HepG2 (cell line): ENCODE measurements around the gene HSF4. TPM values are rescaled to one million over a fixed set of nuclear protein-coding genes. Genes with fewer than 3 reads are reported as not detected.
A peak's percentile ranks its signal among the peaks of the same experiment; 100 is the strongest.

Experiments
- ATAC-seq: fragments of 200-7000 bp; cut with Tn5 transposase; 3 replicates; pipeline ENCODE4 v1.9.1; 2020; ENCODE audit warnings: mild to moderate bottlenecking, moderate library complexity
- BruUV-seq: library from RNA; stranded (reverse); fragments of 400-500 nt; replicated peaks from 2 replicates; lab custom pipeline; 2021; lab: Mats Ljungman, UMichigan
- CTCF ChIA-PET: fragments of 300-600 bp; formaldehyde crosslinking; extraction: SDS; loops from one replicate; lab custom pipeline; 2021; ENCODE audit warnings: low total read pairs, inconsistent platforms, low intra/inter-chr PET ratio; lab: Yijun Ruan, JAX
- POLR2A ChIA-PET: fragments of 350-600 bp; sonication (Branson Sonifier 250); formaldehyde crosslinking; loops from one replicate; lab custom pipeline; 2020; ENCODE audit warnings: antibody characterized with exemption, inconsistent platforms; lab: Yijun Ruan, JAX
- DNase-seq: peaks from one replicate; pipeline ENCODE4 v3.0.0-alpha.2; 2015; ENCODE audit warnings: low spot score
- FAIRE-seq: peaks from 3 replicates; lab custom pipeline; 2011; peaks lifted over from hg19 to GRCh38; lab: Jason Lieb, UNC
- H2AFZ ChIP-seq: one replicate; pipeline ENCODE4 v1.6.1; 2011; ENCODE audit warnings: low read length, inconsistent platforms
- H3K27ac ChIP-seq: fragments of 300-600 bp; 3 replicates; pipeline ENCODE4 v1.8.0; 2011; ENCODE audit warnings: mixed run types, mild to moderate bottlenecking, mixed read lengths, low read length, inconsistent platforms; ENCODE audit not compliant: insufficient read depth; ENCODE audit errors: extremely low read length
- H3K27me3 ChIP-seq, 2 experiments: fragments of 200-600 bp in 1 of 2; 2 replicates in 1 of 2; 3 replicates in 1 of 2; pipeline versions ENCODE4 v1.6.0 to v1.8.0; 2011; ENCODE audit warnings: low read length in 2 of 2, mild to moderate bottlenecking in 2 of 2, moderate library complexity in 2 of 2, inconsistent platforms in 1 of 2; ENCODE audit not compliant: insufficient read depth in 2 of 2, control insufficient read depth in 1 of 2
- H3K36me3 ChIP-seq, 2 experiments: fragments of 200-600 bp in 1 of 2; replicated peaks in 1 of 2; 2 replicates in 1 of 2; 3 replicates in 1 of 2; pipeline versions ENCODE4 v1.5.1 to v1.8.0; 2011; ENCODE audit warnings: low read length in 2 of 2, inconsistent platforms in 1 of 2; ENCODE audit not compliant: insufficient read depth in 2 of 2, control insufficient read depth in 1 of 2
- H3K4me1 ChIP-seq: 2 replicates; pipeline ENCODE4 v1.5.1; 2012; ENCODE audit warnings: low read length, inconsistent platforms; ENCODE audit not compliant: insufficient read depth
- H3K4me2 ChIP-seq: 2 replicates; pipeline ENCODE4 v1.6.0; 2011; ENCODE audit warnings: low read depth, low read length, inconsistent platforms
- H3K4me3 ChIP-seq, 3 experiments: fragments of 200-600 bp in 1 of 3; sonication (generic), shearing (Covaris generic) in 1 of 3; replicated peaks in 1 of 3; 2 replicates each; pipeline ENCODE4 v1.5.1; 2011 to 2016; ENCODE audit warnings: low read length in 3 of 3, inconsistent platforms in 2 of 3, low read depth in 2 of 3, mild to moderate bottlenecking in 2 of 3, control low read depth in 1 of 3, mixed read lengths in 1 of 3; ENCODE audit not compliant: insufficient read depth in 1 of 3
- H3K79me2 ChIP-seq: one replicate; pipeline ENCODE4 v1.6.1; 2011; ENCODE audit warnings: low read length, inconsistent platforms; ENCODE audit not compliant: insufficient read depth
- H3K9ac ChIP-seq: 2 replicates; pipeline ENCODE4 v1.6.0; 2011; ENCODE audit warnings: mild to moderate bottlenecking, low read depth, low read length, inconsistent platforms; ENCODE audit not compliant: insufficient read depth
- H3K9me3 ChIP-seq: 2 replicates; pipeline ENCODE4 v1.5.1; 2012; ENCODE audit warnings: mild to moderate bottlenecking, low read length
- H4K20me1 ChIP-seq: 2 replicates; pipeline ENCODE4 v1.6.0; 2011; ENCODE audit warnings: inconsistent platforms, mild to moderate bottlenecking, low read length, moderate library complexity; ENCODE audit not compliant: insufficient read depth
- ATM ChIP-seq: fragments of 450-650 bp; IDR thresholded peaks from 2 replicates; pipeline ENCODE4 v1.7.1; 2017; ENCODE audit warnings: mild to moderate bottlenecking, borderline replicate concordance
- GABPB1 ChIP-seq: IDR thresholded peaks from 2 replicates; pipeline ENCODE4 v1.6.1; 2016; ENCODE audit warnings: mild to moderate bottlenecking, missing genetic modification reagents, moderate library complexity, missing compliant biosample characterization
- HNRNPL ChIP-seq: fragments of 200-400 bp; formaldehyde crosslinking; IDR thresholded peaks from 2 replicates; pipeline ENCODE4 v1.6.1; 2017; ENCODE audit warnings: mild to moderate bottlenecking, low read depth, low read length
- LBX2 ChIP-seq: sonication (generic); formaldehyde crosslinking; IDR thresholded peaks from 2 replicates; pipeline ENCODE4 v1.5.0; 2020; ENCODE audit warnings: missing genetic modification reagents, mild to moderate bottlenecking, borderline replicate concordance
- MYC ChIP-seq: sonication (generic); formaldehyde crosslinking; IDR thresholded peaks from 2 replicates; pipeline ENCODE4 v1.9.0; 2021; ENCODE audit warnings: missing genetic modification reagents, borderline replicate concordance
- NR2F6 ChIP-seq, 2 experiments: IDR thresholded peaks; 2 replicates each; pipeline ENCODE4 v1.6.1; 2016; ENCODE audit warnings: antibody characterized with exemption in 1 of 2, mild to moderate bottlenecking in 1 of 2
- RAD21 ChIP-seq: fragments of 450-650 bp; formaldehyde crosslinking; IDR thresholded peaks from 2 replicates; pipeline ENCODE4 v1.5.0; 2020; ENCODE audit warnings: mild to moderate bottlenecking
- RARA ChIP-seq: IDR thresholded peaks from 2 replicates; pipeline ENCODE4 v1.6.1; 2016; ENCODE audit warnings: missing genetic modification reagents, missing compliant biosample characterization
- TBX2 ChIP-seq: sonication (generic); formaldehyde crosslinking; IDR thresholded peaks from 2 replicates; pipeline ENCODE4 v1.5.0; 2020; ENCODE audit warnings: missing genetic modification reagents, mild to moderate bottlenecking, borderline replicate concordance
- YY1 ChIP-seq: IDR thresholded peaks from 2 replicates; pipeline ENCODE4 v1.6.1; 2011; ENCODE audit warnings: low read length, low read depth, moderate library complexity, mild to moderate bottlenecking; ENCODE audit not compliant: insufficient read depth, insufficient replicate concordance
- ZBTB38 ChIP-seq: sonication (generic); formaldehyde crosslinking; IDR thresholded peaks from 2 replicates; pipeline ENCODE4 v1.5.1; 2020; ENCODE audit warnings: mild to moderate bottlenecking, missing genetic modification reagents
- ZBTB4 ChIP-seq: sonication (generic); formaldehyde crosslinking; IDR thresholded peaks from 2 replicates; pipeline ENCODE4 v1.4.0; 2020; ENCODE audit warnings: missing genetic modification reagents, mild to moderate bottlenecking, borderline replicate concordance
- ZNF580 ChIP-seq: IDR thresholded peaks from 2 replicates; pipeline ENCODE4 v1.6.1; 2016; ENCODE audit warnings: low read depth, borderline replicate concordance
- ZNF816 ChIP-seq: sonication (generic); formaldehyde crosslinking; IDR thresholded peaks from 2 replicates; pipeline ENCODE4 v1.8.0; 2022; ENCODE audit warnings: missing genetic modification reagents, mild to moderate bottlenecking, borderline replicate concordance
- WGBS: methylation state at CpG from one replicate; pipeline ENCODE4 v1.1.6; 2017; ENCODE audit warnings: low lambda C conversion rate; 5-methylcytosine and 5-hydroxymethylcytosine counted together
- in situ Hi-C: cut with HindIII; loops from 2 replicates; pipeline ENCODE4 v1.10.0; 2017; ENCODE audit warnings: low pct_unique_long_range_greater_than_20kb; ENCODE audit not compliant: extremely low pct_ligation_motif_present
- intact Hi-C: fragments of 100-400 bp; cut with micrococcal nuclease; formaldehyde crosslinking; loops from one replicate; pipeline ENCODE4 v1.10.0; 2022; ENCODE audit not compliant: unreplicated experiment
- polyA plus RNA-seq, 8 experiments: library from polyadenylated mRNA; depleted of rRNA in 3 of 8; stranded (reverse) in 7 of 8; unstranded in 1 of 8; fragments of >200 nt; fragmentation: Illumina TruSeq in 4 of 8; extraction: Trizol in 4 of 8; gene quantifications; 2 replicates each; pipeline versions ENCODE4 v1.2.1 to v1.2.3, GENCODE V29; 2011 to 2016; ENCODE audit warnings: low read depth in 4 of 8, missing spikeins in 1 of 8, mixed read lengths in 1 of 8; ENCODE audit not compliant: insufficient read depth in 1 of 8
- total RNA-seq, 5 experiments: library from RNA; depleted of rRNA; stranded (reverse); fragments of >200 nt; fragmentation: Illumina TruSeq; extraction: Trizol; gene quantifications; 2 replicates each; pipeline ENCODE4 v1.2.3, GENCODE V29; 2016; ENCODE audit warnings: low read depth in 1 of 5
- TF ChIP-seq, protein P1 (sequence below): sonication (generic); formaldehyde crosslinking; IDR thresholded peaks from 2 replicates; pipeline ENCODE4 v1.5.0; 2020; ENCODE audit warnings: missing genetic modification reagents

The HSF4 gene
- total and polyA plus RNA-seq, 2 of the 13 experiments (the other 11 are each of a cell fraction or from before 2014, with no cell fraction given), result 3.5 to 16.9 TPM

DNA sequence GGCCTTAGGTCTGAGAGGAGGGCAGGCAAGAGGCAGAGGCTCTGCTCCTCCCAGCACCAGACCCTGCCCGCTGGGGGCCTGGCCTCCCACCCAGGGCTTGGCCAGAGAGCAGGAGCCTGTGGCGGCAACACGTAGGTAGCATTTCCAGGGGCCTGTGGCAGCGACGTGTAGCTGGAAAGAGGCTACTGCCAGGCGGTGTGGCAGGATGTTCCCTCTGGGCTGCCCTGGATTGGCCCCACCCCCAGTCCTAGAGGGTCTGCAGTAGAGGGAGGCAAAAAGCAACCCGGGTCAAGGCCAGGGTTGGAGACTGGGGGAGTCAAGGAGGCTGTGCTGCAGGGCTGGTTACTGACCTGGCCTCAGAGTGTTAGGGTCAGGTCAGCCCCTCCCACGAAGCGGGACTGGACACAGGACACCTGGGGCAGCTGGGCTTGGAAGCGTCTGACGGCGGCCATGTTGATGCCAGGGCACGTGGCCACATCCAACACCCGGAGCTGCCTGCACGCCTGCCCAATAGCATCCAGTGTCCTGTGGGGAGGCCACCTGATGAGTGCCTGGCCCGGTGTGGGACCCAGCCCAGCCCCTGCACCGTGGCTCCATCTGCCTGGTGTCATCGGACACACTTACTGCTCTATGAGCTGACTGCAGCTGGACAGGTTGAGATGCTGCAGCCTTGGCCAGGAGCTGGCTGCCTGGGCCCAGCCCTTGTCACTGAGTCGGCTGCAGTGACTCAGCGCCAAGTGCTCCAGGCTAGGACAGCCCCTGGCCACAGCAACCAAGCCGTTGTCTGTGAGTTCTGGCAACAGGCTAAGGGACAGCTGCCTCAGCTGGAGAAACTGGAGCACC, 42.9 kb downstream of the HSF4 start:
- no peak overlapping the region for H3K27ac ChIP-seq
- peak overlapping the region; percentile 4; the same call in 1 of the 2 replicates for H3K4me2 ChIP-seq
- no peak overlapping the region for H2AFZ ChIP-seq
- H3K9ac ChIP-seq, result peak overlapping the region; percentile 5; the same call in 1 of the 2 replicates
- no TSS peak for BruUV-seq
- no peaks in the 10 kb centered on the region for H3K79me2 ChIP-seq
- H4K20me1 ChIP-seq, result no peaks in the 10 kb centered on the region
- DNase-seq (no peak), ATAC-seq (peak; percentile 15), FAIRE-seq (no peak)
- H3K4me1 ChIP-seq, result peaks cover 55% of the 10 kb centered on the region
- peaks cover 9 to 10% of the 10 kb centered on the region in 2 experiments; a peak in 3 of 5 replicates for H3K36me3 ChIP-seq
- intact Hi-C loops (no loop called here), in situ Hi-C loops (no loop called here)
- POLR2A ChIA-PET, result interaction anchor here (0.5 to 2.1 kb wide), 7 partner anchors 9 to 40 kb away, joined by 3 to 6 read pairs (median 3); partner anchors contain the start of genes FHOD1, NOL3 and TMEM208
- no peaks in the 10 kb centered on the region for H3K9me3 ChIP-seq
- CTCF ChIA-PET, result no interaction called here
- WGBS, result 52% methylated on average over 15 of the region's 21 CpGs
- no peak overlapping the region; a peak in 1 of 6 replicates for H3K4me3 ChIP-seq
- no peaks in the 10 kb centered on the region for H3K27me3 ChIP-seq
- 0 out of 2 replicates have a peak, but pooled peaks have one; percentile 24 for TF ChIP-seq RAD21 (CRISPR knock-in tag)
- no peak for TF ChIP-seq ZNF816 (CRISPR knock-in tag)
- peak; percentile 44; the same call in 1 of the 2 replicates for TF ChIP-seq ZBTB38 (CRISPR knock-in tag)
- 0 out of 2 replicates have a peak, but pooled peaks have one; percentile 21 for TF ChIP-seq ZNF580 (CRISPR knock-in tag)
- TF ChIP-seq GABPB1, result peak; percentile 32; the same call in 1 of the 2 replicates
- TF ChIP-seq HNRNPL, result 0 out of 2 replicates have a peak, but pooled peaks have one; percentile 12
- TF ChIP-seq LBX2 (CRISPR knock-in tag), result peak; percentile 60; the same call in 1 of the 2 replicates
- TF ChIP-seq TBX2 (CRISPR knock-in tag), result peak; percentile 49; the same call in 1 of the 2 replicates
- peak; percentile 67; the same call in 1 of the 2 replicates for TF ChIP-seq RARA (CRISPR knock-in tag)
- 0 out of 2 replicates have a peak, but pooled peaks have one; percentile 49 for TF ChIP-seq NR2F6 (IDR thresholded peaks at IDR 0.05)
- TF ChIP-seq NR2F6 (CRISPR knock-in tag; IDR thresholded peaks at IDR 0.05), result peak; percentile 67
- no peak for TF ChIP-seq ATM
- peak; percentile 77 for TF ChIP-seq YY1
- TF ChIP-seq MYC (CRISPR knock-in tag), result peak; percentile 1; the same call in 1 of the 2 replicates
- peak; percentile 61; the same call in 1 of the 2 replicates for TF ChIP-seq ZBTB4 (CRISPR knock-in tag)
- TF ChIP-seq, protein P1, sequence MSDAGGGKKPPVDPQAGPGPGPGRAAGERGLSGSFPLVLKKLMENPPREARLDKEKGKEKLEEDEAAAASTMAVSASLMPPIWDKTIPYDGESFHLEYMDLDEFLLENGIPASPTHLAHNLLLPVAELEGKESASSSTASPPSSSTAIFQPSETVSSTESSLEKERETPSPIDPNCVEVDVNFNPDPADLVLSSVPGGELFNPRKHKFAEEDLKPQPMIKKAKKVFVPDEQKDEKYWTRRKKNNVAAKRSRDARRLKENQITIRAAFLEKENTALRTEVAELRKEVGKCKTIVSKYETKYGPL, result no peak
